Astrocyte (in vitro differentiated cells and primary cell): ENCODE data around the gene NCAM1.

Source experiments
- EZH2 ChIP-seq: IDR thresholded peaks from 2 replicates; pipeline ENCODE4 v1.6.1; 2012; ENCODE audit warnings: mild to moderate bottlenecking, low read length, inconsistent platforms; ENCODE audit not compliant: insufficient read depth
- TF ChIP-seq, protein P1 (sequence below): IDR thresholded peaks from 2 replicates; pipeline ENCODE4 v1.5.1; 2011; ENCODE audit warnings: low read depth, mild to moderate bottlenecking, inconsistent platforms, low read length, moderate library complexity; ENCODE audit not compliant: insufficient read depth

DNA sequence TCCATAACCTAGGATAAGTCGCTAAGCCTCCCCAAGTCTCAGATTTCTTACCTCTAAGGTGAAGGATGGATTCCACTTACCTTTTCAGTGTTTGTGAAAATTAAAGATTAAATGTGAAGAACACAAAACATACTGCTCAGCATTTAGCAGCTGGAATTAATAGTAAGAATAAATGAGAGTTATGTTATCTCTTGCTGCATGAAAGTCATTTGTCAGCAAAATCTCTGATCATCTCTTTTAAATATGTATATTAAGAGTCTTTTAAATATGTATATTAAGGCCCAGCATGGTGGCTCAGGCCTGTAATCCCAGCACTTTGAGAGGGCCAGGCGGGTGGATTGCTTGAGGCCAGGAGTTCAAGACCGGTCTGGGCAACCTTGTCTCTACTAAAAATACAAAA lies 280.8 kb downstream of the NCAM1 start:
- TF ChIP-seq, protein P1, sequence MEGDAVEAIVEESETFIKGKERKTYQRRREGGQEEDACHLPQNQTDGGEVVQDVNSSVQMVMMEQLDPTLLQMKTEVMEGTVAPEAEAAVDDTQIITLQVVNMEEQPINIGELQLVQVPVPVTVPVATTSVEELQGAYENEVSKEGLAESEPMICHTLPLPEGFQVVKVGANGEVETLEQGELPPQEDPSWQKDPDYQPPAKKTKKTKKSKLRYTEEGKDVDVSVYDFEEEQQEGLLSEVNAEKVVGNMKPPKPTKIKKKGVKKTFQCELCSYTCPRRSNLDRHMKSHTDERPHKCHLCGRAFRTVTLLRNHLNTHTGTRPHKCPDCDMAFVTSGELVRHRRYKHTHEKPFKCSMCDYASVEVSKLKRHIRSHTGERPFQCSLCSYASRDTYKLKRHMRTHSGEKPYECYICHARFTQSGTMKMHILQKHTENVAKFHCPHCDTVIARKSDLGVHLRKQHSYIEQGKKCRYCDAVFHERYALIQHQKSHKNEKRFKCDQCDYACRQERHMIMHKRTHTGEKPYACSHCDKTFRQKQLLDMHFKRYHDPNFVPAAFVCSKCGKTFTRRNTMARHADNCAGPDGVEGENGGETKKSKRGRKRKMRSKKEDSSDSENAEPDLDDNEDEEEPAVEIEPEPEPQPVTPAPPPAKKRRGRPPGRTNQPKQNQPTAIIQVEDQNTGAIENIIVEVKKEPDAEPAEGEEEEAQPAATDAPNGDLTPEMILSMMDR = no peak
- no peak for TF ChIP-seq EZH2
